OCI-LY1 (cell line): Measurements from ENCODE around the gene GPR137B.

ENCODE experiments used
- H2AFZ ChIP-seq: fragments of 200-600 bp; sonication (generic), shearing (Covaris generic); 2 replicates; pipeline ENCODE4 v1.6.0; 2014; ENCODE audit warnings: antibody characterized with exemption, mild to moderate bottlenecking, low read length
- H3F3A ChIP-seq: fragments of 200-600 bp; sonication (generic), shearing (Covaris generic); 2 replicates; pipeline ENCODE4 v1.6.0; 2014; ENCODE audit warnings: mild to moderate bottlenecking, antibody characterized with exemption, low read length, moderate library complexity; ENCODE audit not compliant: insufficient read depth
- H3K27ac ChIP-seq: fragments of 200-600 bp; sonication (generic); 2 replicates; pipeline ENCODE4 v1.5.1; 2014; ENCODE audit warnings: low read length, mixed run types, mild to moderate bottlenecking, low read depth; ENCODE audit not compliant: poor library complexity, severe bottlenecking
- H3K27me3 ChIP-seq: fragments of 200-600 bp; sonication (generic); 2 replicates; pipeline ENCODE4 v1.6.0; 2014; ENCODE audit warnings: antibody characterized with exemption, mild to moderate bottlenecking, low read length, moderate library complexity; ENCODE audit not compliant: insufficient read depth
- H3K36me3 ChIP-seq: fragments of 200-600 bp; sonication (generic); 2 replicates; pipeline ENCODE4 v1.6.1; 2014; ENCODE audit warnings: mild to moderate bottlenecking, antibody characterized with exemption, low read length, moderate library complexity, mixed read lengths; ENCODE audit not compliant: insufficient read depth
- H3K4me1 ChIP-seq: fragments of 200-600 bp; sonication (generic); 2 replicates; pipeline ENCODE4 v1.5.1; 2014; ENCODE audit warnings: mild to moderate bottlenecking, low read length, moderate library complexity; ENCODE audit not compliant: insufficient read depth, severe bottlenecking
- H3K4me2 ChIP-seq: fragments of 200-600 bp; sonication (generic), shearing (Covaris generic); 2 replicates; pipeline ENCODE4 v1.6.1; 2014; ENCODE audit warnings: low read length
- H3K4me3 ChIP-seq: fragments of 200-600 bp; sonication (generic); 2 replicates; pipeline ENCODE4 v1.5.1; 2014; ENCODE audit warnings: low read length, low read depth, mild to moderate bottlenecking, mixed read lengths; ENCODE audit not compliant: poor library complexity, severe bottlenecking
- H3K79me2 ChIP-seq: fragments of 200-600 bp; shearing (Covaris generic); 2 replicates; pipeline ENCODE4 v1.6.1; 2016; ENCODE audit warnings: mixed run types, low read length, mixed read lengths; ENCODE audit not compliant: insufficient read depth
- H3K9ac ChIP-seq: fragments of 200-600 bp; sonication (generic), shearing (Covaris generic); 2 replicates; pipeline ENCODE4 v1.6.1; 2014; ENCODE audit warnings: mild to moderate bottlenecking, low read length, mixed read lengths
- H3K9me2 ChIP-seq: fragments of 200-600 bp; sonication (generic), shearing (Covaris generic); 2 replicates; pipeline ENCODE4 v1.6.1; 2014; ENCODE audit warnings: low read depth, mild to moderate bottlenecking, low read length, mixed read lengths
- H3K9me3 ChIP-seq: fragments of 200-600 bp; shearing (Covaris generic); 2 replicates; pipeline ENCODE4 v1.6.1; 2014; ENCODE audit warnings: low read length, mixed read lengths
- H4K20me1 ChIP-seq: fragments of 200-600 bp; sonication (generic), shearing (Covaris generic); 2 replicates; pipeline ENCODE4 v1.6.0; 2016; ENCODE audit warnings: mild to moderate bottlenecking, low read length; ENCODE audit not compliant: insufficient read depth
- CTCF ChIP-seq: fragments of 200-600 bp; sonication (generic), shearing (Covaris generic); IDR thresholded peaks from 2 replicates; pipeline ENCODE4 v1.5.1; 2017; ENCODE audit warnings: mild to moderate bottlenecking, antibody characterized with exemption, low read length, moderate library complexity, mixed read lengths
- EZH2 ChIP-seq: fragments of 200-600 bp; sonication (generic), shearing (Covaris generic); IDR thresholded peaks from 2 replicates; pipeline ENCODE4 v1.8.0; 2017; ENCODE audit warnings: borderline replicate concordance, mixed run types, mild to moderate bottlenecking, antibody characterized with exemption, low read length, moderate library complexity, mixed read lengths

The GPR137B gene

DNA sequence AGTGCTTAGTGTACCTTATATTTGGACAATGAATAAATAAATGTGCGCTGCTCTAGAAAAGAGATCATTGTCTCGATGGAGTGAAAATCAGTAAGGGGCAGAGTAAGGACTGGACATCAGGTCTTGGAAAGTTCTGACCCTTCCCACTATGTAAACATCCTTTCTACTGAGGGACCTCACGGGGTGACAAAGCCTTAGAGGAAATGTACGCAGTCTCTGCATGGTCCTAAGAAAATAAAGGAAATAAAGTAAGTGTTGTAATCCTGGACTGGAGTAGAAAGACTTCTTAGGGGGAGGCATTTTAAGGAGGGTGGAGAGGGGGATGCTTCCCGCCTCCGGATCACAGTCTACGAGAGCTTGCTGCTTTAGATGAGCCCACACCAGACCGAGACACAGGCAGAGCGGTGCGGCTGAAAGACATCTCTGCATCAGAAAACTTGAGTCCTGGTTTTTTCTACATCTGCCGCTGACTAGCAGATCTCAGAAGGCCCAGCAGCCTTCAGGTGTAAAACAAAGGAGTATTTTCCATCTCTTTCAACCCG, 22.3 kb upstream of the GPR137B start:
- H4K20me1 ChIP-seq = no peaks in the 10 kb centered on the region
- H3K79me2 ChIP-seq = no peaks in the 10 kb centered on the region
- H3K36me3 ChIP-seq = no peaks in the 10 kb centered on the region
- H3K27ac ChIP-seq = no peak overlapping the region
- H3K9ac ChIP-seq = no peak overlapping the region
- H2AFZ ChIP-seq = no peak overlapping the region
- no peak overlapping the region for H3K4me2 ChIP-seq
- H3F3A ChIP-seq = no peaks in the 10 kb centered on the region
- H3K4me1 ChIP-seq = no peaks in the 10 kb centered on the region
- no peak overlapping the region for H3K4me3 ChIP-seq
- H3K27me3 ChIP-seq = no peaks in the 10 kb centered on the region
- no peak for TF ChIP-seq EZH2
- TF ChIP-seq CTCF = no peak
- no peaks in the 10 kb centered on the region for H3K9me2 ChIP-seq
- no peaks in the 10 kb centered on the region for H3K9me3 ChIP-seq

DNA sequence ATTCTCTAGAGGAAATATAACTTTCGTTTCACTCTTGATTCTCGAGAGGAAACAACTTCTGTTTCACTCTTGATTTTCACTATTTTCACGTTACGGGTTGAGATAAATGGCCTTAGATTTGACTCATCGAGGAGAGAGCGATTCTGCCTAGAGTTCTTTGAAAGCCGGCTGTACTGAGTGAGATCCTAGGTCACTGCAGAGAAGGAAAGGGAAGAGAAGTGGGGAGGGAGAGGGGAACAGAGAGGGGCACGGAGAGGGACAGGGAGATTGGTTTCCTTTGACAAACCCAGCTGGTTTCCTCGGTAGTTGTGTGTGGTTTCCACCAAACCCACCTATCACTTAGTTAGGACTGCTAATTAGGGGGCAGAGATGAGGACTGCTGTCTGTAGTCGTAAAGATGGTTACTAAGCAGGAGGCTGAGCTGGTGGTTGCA, 21.6 kb upstream of the GPR137B start:
- Histone ChIP-seq H3K27me3 (no peaks in the 10 kb centered on the region), H3K4me2 (no peak overlapping the region; the same call in 1 of the 2 replicates), H4K20me1 (no peaks in the 10 kb centered on the region), H2AFZ (no peak overlapping the region), H3K9me2 (no peaks in the 10 kb centered on the region), H3K27ac (no peak overlapping the region), H3K9ac (no peak overlapping the region), H3K4me1 (no peaks in the 10 kb centered on the region), H3K9me3 (no peaks in the 10 kb centered on the region), H3K79me2 (no peaks in the 10 kb centered on the region), H3K36me3 (no peaks in the 10 kb centered on the region), H3K4me3 (no peak overlapping the region), H3F3A (no peaks in the 10 kb centered on the region)
- TF ChIP-seq CTCF = no peak
- no peak for TF ChIP-seq EZH2

DNA sequence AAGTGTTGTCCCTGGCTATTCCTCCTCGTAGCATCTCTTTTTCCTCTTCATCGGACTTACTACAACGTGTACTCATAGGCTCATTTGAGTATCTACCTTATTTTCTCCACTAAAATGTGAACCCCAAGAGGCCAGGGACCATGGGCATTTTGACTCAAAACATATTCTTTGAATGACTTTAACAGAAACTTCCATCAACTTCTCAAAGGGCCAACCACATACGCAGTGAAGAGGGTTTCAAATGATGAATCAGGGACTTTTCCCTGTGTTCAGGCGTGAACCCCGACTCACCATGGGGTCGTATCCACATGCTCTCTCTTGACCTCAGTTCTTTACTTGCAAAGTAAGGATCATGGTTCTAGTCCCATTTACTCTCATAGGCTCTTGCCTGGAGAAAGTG, 20.2 kb upstream of the GPR137B start:
- H3K4me2 ChIP-seq = no peak overlapping the region
- no peaks in the 10 kb centered on the region for H3K79me2 ChIP-seq
- no peak overlapping the region for H3K9ac ChIP-seq
- no peaks in the 10 kb centered on the region for H3K27me3 ChIP-seq
- no peaks in the 10 kb centered on the region for H3K9me2 ChIP-seq
- no peaks in the 10 kb centered on the region for H3K36me3 ChIP-seq
- no peaks in the 10 kb centered on the region for H3K9me3 ChIP-seq
- H3K4me1 ChIP-seq = no peaks in the 10 kb centered on the region
- H2AFZ ChIP-seq = no peak overlapping the region
- H4K20me1 ChIP-seq = no peaks in the 10 kb centered on the region
- TF ChIP-seq CTCF = no peak
- no peak for TF ChIP-seq EZH2
- H3K4me3 ChIP-seq = no peak overlapping the region
- H3K27ac ChIP-seq = no peak overlapping the region
- H3F3A ChIP-seq = no peaks in the 10 kb centered on the region
